GM18951 (cell line): ENCODE data around the gene RUVBL1.
"Not testable (repeated sequence)": the region's sequence is repeated elsewhere in the genome, so short reads cannot be mapped to it uniquely, and the experiment has no call there.

Experiments
- POLR2A ChIP-seq: IDR thresholded peaks from 4 replicates; pipeline ENCODE4 v1.6.1; 2011; ENCODE audit warnings: mild to moderate bottlenecking; ENCODE audit not compliant: insufficient read length, insufficient read depth; ENCODE audit errors: extremely low read depth
- in situ Hi-C: fragments of 300-500 bp; cut with MboI; formaldehyde crosslinking; loops from one replicate; pipeline ENCODE4 v1.12.0; 2022; ENCODE audit warnings: low sequenced_read_pairs, mixed read lengths, inconsistent platforms; ENCODE audit not compliant: unreplicated experiment

RUVBL1 gene

GRCh38 chr3:128123538-128124368, at the start of gene RUVBL1:
TSS of gene RUVBL1 (minus strand) at chr3:128123812. CDS start at chr3:128123724, 88 bp downstream.
- in situ Hi-C loops: no loop called here
- peak; percentile 62 for TF ChIP-seq POLR2A

- in situ Hi-C loops: no loop called here
- no peak for TF ChIP-seq POLR2A
Observed at GRCh38 chr3:128173200-128173599, 49.6 kb upstream of the RUVBL1 start.

GRCh38 chr3:128170866-128171516, 47.4 kb upstream of the RUVBL1 start:
- TF ChIP-seq POLR2A: no peak
- in situ Hi-C loops: no loop called here

- no peak for TF ChIP-seq POLR2A
- in situ Hi-C loops: no loop called here
Observed at GRCh38 chr3:128168836-128169235, 45.2 kb upstream of the RUVBL1 start.

- in situ Hi-C loops: no loop called here
- TF ChIP-seq POLR2A: no peak
Observed at GRCh38 chr3:128167973-128168674, 44.5 kb upstream of the RUVBL1 start.

- TF ChIP-seq POLR2A: no peak
- in situ Hi-C loops: no loop called here
Observed at GRCh38 chr3:128167646-128167972, 44.0 kb upstream of the RUVBL1 start.

- in situ Hi-C loops: no loop called here
- TF ChIP-seq POLR2A: no peak
Observed at GRCh38 chr3:128166971-128167453, 43.4 kb upstream of the RUVBL1 start.

- in situ Hi-C loops: no loop called here
- no peak for TF ChIP-seq POLR2A
Observed at GRCh38 chr3:128163432-128163831, 39.8 kb upstream of the RUVBL1 start.

GRCh38 chr3:128160661-128161060, 37.0 kb upstream of the RUVBL1 start:
- TF ChIP-seq POLR2A: no peak
- in situ Hi-C loops: no loop called here

- in situ Hi-C loops: no loop called here
- no peak for TF ChIP-seq POLR2A
Observed at GRCh38 chr3:128155616-128156360, 32.2 kb upstream of the RUVBL1 start.

GRCh38 chr3:128154354-128154753, 30.7 kb upstream of the RUVBL1 start:
- in situ Hi-C loops: not testable (repeated sequence)

- in situ Hi-C loops: no loop called here
- peak; percentile 78 for TF ChIP-seq POLR2A
Observed at GRCh38 chr3:128153156-128154041, 29.8 kb upstream of the RUVBL1 start, which contains the start of gene EEFSEC. TSS of gene EEFSEC (plus strand) at chr3:128153481. CDS start at chr3:128153508, 27 bp downstream.
